HFFc6 (cell line): ENCODE data around the gene ROBO1. TPM values are rescaled to one million over a fixed set of nuclear protein-coding genes. Genes with fewer than 3 reads are reported as not detected.

Experiments used
- DNase-seq: peaks from one replicate; pipeline ENCODE4 v3.0.0-alpha.2; 2018
- H3K27ac Mint-ChIP-seq: 2 replicates; pipeline ENCODE4 v1.8.0; 2020; ENCODE audit warnings: mild to moderate bottlenecking, mixed read lengths
- H3K27me3 Mint-ChIP-seq: 2 replicates; pipeline ENCODE4 v1.8.0; 2021; ENCODE audit warnings: mild to moderate bottlenecking, moderate library complexity, mixed read lengths; ENCODE audit not compliant: insufficient read depth
- H3K36me3 Mint-ChIP-seq: 2 replicates; pipeline ENCODE4 v1.8.0; 2021; ENCODE audit warnings: low read depth, mixed read lengths
- H3K4me1 Mint-ChIP-seq: 2 replicates; pipeline ENCODE4 v1.8.0; 2020; ENCODE audit warnings: low read depth, mixed read lengths
- H3K4me3 Mint-ChIP-seq: 2 replicates; pipeline ENCODE4 v1.8.0; 2020; ENCODE audit warnings: mild to moderate bottlenecking, moderate library complexity, mixed read lengths
- H3K9me3 Mint-ChIP-seq: 2 replicates; pipeline ENCODE4 v1.8.0; 2020; ENCODE audit warnings: mild to moderate bottlenecking, mixed read lengths
- total RNA-seq, 6 experiments: library from RNA; stranded (reverse); fragmentation: NEBNext Ultra II Directional; extraction: Animal tissue kit (Norgen Biotek cat#: 25700); gene quantifications; 2 replicates in 1 of 6; 3 replicates in 5 of 6; pipeline ENCODE4 v1.2.3, GENCODE V29; 2021
- TF ChIP-seq, protein P1 (sequence below): fragments of 200-600 bp; sonication (generic); IDR thresholded peaks from 2 replicates; pipeline ENCODE4 v1.5.0; 2021; ENCODE audit warnings: antibody characterized with exemption, mild to moderate bottlenecking

The ROBO1 gene
- total RNA-seq, 6 experiments from 2014 or later = 38.7 to 51.3 (median 41.7) TPM

DNA sequence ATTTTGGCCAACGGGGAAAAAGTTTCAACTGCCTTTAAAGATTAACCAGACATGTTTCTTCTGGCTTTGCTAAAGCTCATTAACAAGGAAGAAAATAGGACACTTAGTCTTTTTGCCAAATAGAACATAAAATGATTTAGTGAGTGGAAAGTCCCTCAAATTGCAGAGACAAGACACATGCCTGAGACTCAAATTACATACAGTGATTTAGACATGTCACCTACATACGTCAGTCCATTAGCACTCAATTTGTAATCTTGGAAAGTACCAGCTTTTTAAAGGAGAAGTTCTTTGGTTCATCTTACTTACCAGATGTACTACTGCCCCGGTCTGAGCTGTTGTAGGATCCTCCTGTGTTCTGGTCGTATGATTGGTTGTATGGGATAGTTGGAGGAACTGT is 1134.2 kb downstream of the ROBO1 start:
- Mint-ChIP-seq H3K27me3 (peaks cover 2% of the 10 kb centered on the region; the same call in 1 of the 2 replicates), H3K36me3 (peaks cover 3% of the 10 kb centered on the region; the same call in 1 of the 2 replicates), H3K4me1 (no peaks in the 10 kb centered on the region), H3K4me3 (no peak overlapping the region), H3K27ac (no peak overlapping the region), H3K9me3 (no peaks in the 10 kb centered on the region)
- TF ChIP-seq, protein P1, sequence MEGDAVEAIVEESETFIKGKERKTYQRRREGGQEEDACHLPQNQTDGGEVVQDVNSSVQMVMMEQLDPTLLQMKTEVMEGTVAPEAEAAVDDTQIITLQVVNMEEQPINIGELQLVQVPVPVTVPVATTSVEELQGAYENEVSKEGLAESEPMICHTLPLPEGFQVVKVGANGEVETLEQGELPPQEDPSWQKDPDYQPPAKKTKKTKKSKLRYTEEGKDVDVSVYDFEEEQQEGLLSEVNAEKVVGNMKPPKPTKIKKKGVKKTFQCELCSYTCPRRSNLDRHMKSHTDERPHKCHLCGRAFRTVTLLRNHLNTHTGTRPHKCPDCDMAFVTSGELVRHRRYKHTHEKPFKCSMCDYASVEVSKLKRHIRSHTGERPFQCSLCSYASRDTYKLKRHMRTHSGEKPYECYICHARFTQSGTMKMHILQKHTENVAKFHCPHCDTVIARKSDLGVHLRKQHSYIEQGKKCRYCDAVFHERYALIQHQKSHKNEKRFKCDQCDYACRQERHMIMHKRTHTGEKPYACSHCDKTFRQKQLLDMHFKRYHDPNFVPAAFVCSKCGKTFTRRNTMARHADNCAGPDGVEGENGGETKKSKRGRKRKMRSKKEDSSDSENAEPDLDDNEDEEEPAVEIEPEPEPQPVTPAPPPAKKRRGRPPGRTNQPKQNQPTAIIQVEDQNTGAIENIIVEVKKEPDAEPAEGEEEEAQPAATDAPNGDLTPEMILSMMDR = no peak
- DNase-seq = no peak

DNA sequence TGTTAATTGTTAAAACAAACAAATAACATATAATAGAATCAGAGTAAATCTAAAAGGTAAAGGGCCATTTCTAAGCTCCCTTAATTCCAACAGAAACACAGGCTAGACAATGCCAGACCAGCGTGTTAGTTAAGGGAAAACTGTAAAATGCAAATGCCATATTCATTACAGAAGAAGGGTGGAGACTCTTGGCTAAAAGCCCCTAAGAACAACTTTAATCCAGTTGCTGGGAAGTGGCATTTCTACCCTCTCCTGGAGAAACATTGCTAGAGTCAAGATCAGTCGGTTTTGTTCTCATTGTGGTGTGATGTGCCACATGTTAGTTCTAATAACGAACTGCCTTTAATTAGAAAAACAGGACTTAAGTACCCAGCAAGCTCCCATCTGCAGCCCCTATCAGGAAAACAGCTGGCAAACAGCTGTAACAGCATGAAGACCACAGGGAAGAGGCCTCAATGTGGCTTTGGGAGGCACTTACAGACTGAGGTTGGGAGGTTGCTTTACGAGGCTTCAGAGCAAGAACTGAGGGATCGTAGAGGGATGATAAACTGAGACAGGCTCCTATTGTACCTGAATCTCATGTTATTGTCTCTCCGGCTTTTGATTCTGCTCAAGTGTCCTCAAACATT is 1134.8 kb downstream of the ROBO1 start:
- no peak for DNase-seq
- Mint-ChIP-seq H3K27me3 (peaks cover 2% of the 10 kb centered on the region; the same call in 1 of the 2 replicates), H3K4me1 (no peaks in the 10 kb centered on the region), H3K4me3 (no peak overlapping the region), H3K36me3 (peaks cover 6% of the 10 kb centered on the region; the same call in 1 of the 2 replicates), H3K9me3 (no peaks in the 10 kb centered on the region), H3K27ac (no peak overlapping the region)
- TF ChIP-seq, protein P1 = no peak

DNA sequence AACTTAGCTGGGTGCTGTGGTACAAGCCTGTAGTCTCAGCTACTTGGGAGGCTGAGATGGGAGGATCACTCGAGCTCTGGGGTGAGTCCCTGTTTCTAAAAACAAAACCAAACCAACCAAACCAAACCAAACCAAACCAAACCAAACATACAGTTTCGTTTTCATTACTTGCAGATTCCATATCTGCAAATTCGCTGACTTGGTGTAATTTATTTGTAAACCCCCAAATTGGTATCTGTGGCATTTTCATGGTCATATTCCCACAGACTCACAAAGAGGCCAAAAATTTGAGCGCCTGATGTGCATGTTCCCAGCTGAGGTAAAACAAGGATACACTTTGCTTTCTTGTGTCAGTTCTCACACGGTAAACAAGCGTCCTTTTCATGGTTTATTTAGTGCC is 1138.3 kb downstream of the ROBO1 start:
- Mint-ChIP-seq H3K27me3 (peaks cover 2% of the 10 kb centered on the region; the same call in 1 of the 2 replicates), H3K36me3 (peaks cover 6% of the 10 kb centered on the region), H3K27ac (no peak overlapping the region), H3K4me1 (no peaks in the 10 kb centered on the region), H3K4me3 (no peak overlapping the region), H3K9me3 (no peaks in the 10 kb centered on the region)
- TF ChIP-seq, protein P1 = no peak
- DNase-seq = no peak

DNA sequence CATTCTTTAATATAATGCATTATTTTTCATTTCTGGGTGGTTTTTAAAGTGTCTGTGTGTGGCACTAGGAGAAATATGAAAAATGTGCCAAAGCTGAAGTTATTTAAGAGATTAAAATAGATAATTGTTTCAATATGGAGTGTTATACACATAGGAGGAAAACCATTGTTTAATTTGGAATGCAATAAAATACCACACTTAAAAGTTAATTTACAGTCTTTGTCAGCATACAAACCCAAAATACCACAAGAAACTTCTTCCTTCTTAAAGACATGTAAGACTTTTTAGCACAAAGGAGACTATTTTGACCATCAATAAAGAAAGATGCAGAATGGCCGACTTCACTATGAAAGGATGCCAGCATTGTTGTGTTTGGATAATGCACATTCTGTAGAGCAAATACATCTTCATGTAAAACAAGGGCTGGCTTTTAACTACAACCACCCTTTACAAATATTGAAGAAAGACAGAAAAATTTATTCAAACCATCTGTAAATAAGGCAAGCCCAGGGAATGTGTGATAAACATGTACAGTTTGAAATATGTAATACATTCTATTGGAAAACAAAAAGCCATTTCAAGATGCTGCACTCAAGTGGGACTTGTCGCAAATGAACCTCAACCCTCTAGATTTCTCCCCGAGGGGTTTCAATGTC is 1146.6 kb downstream of the ROBO1 start:
- Mint-ChIP-seq H3K4me1 (no peaks in the 10 kb centered on the region), H3K27ac (no peak overlapping the region), H3K27me3 (no peaks in the 10 kb centered on the region), H3K4me3 (no peak overlapping the region), H3K36me3 (no peaks in the 10 kb centered on the region), H3K9me3 (no peaks in the 10 kb centered on the region)
- TF ChIP-seq, protein P1 = no peak
- no peak for DNase-seq

DNA sequence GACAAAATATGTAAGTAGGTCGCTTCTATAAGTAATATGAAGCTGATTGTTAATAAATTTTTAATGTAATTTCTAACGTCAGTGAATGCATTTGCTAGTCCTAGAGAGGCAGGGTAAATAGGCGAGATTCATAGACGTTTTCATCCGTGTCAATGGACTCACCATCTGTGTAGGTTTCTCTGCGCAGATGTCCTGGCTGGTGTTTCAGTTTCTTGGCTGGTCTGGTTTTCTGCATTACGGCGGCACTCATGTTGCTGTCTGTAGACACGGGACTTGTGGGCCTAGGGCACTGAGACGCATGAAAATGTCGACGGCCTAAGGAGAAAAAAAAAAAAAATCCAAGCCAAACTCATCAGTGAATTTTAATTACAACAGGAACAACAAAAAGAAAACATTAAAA is 1153.3 kb downstream of the ROBO1 start:
- peaks cover 7% of the 10 kb centered on the region; the same call in 1 of the 2 replicates for H3K4me1 Mint-ChIP-seq
- H3K9me3 Mint-ChIP-seq = no peaks in the 10 kb centered on the region
- DNase-seq = no peak
- TF ChIP-seq, protein P1 = no peak
- H3K27ac Mint-ChIP-seq = no peak overlapping the region
- no peaks in the 10 kb centered on the region for H3K27me3 Mint-ChIP-seq
- no peaks in the 10 kb centered on the region for H3K36me3 Mint-ChIP-seq
- H3K4me3 Mint-ChIP-seq = no peak overlapping the region
